Activated naive CD8-positive, alpha-beta T cell treated with anti-CD3 and anti-CD28 coated beads, Interleukin-2, amount 50 U/mL, for 24 hours (primary cell): ENCODE measurements around the gene GRID1.
"Not testable (repeated sequence)": the region's sequence is repeated elsewhere in the genome, so short reads cannot be mapped to it uniquely, and the experiment has no call there.

ENCODE experiments used
- ATAC-seq: fragments of 150-1000 bp; cut with Tn5 transposase; one replicate; pipeline ENCODE4 v1.10.0; 2021
- DNase-seq: peaks from one replicate; pipeline ENCODE4 v3.0.0; 2021
- H3K27ac Mint-ChIP-seq: one replicate; pipeline ENCODE4 v1.8.0; 2021; ENCODE audit warnings: mild to moderate bottlenecking, mixed read lengths
- H3K27me3 Mint-ChIP-seq: one replicate; pipeline ENCODE4 v1.8.0; 2021; ENCODE audit warnings: mixed read lengths
- H3K36me3 Mint-ChIP-seq: one replicate; pipeline ENCODE4 v1.8.0; 2021; ENCODE audit warnings: low read depth, mixed read lengths
- H3K4me1 Mint-ChIP-seq: one replicate; pipeline ENCODE4 v1.8.0; 2021; ENCODE audit warnings: mixed read lengths
- H3K4me3 Mint-ChIP-seq: one replicate; pipeline ENCODE4 v1.8.0; 2021; ENCODE audit warnings: mild to moderate bottlenecking, moderate library complexity, mixed read lengths
- H3K9me3 Mint-ChIP-seq: one replicate; pipeline ENCODE4 v1.8.0; 2021; ENCODE audit warnings: mixed read lengths

GRID1 gene

DNA sequence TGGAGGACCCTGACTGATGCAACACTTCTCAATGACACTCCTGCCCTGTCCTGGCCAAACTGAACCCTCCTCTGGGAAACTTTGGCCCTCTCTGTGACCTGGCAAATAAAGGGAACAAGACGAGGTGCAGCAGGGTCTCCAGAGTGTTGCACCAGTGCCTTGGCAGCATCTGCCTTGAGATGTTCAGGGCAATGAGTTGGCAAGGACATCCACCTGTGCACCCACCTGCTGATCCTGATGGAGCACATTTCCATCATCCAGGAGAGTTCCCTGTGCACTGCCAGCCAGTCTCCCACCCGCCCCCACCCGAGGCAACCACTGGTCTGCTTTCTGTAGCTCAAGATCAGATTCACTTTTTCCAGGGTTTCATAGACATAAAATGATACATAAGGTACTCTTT lies 407.4 kb downstream of the GRID1 start:
- H3K4me1 Mint-ChIP-seq, result no peaks in the 10 kb centered on the region
- H3K4me3 Mint-ChIP-seq, result no peak overlapping the region
- H3K27ac Mint-ChIP-seq, result no peak overlapping the region
- peaks cover 24% of the 10 kb centered on the region for H3K27me3 Mint-ChIP-seq
- H3K9me3 Mint-ChIP-seq, result peaks cover 12% of the 10 kb centered on the region
- ATAC-seq (no peak), DNase-seq (no peak)
- peaks cover 4% of the 10 kb centered on the region for H3K36me3 Mint-ChIP-seq

DNA sequence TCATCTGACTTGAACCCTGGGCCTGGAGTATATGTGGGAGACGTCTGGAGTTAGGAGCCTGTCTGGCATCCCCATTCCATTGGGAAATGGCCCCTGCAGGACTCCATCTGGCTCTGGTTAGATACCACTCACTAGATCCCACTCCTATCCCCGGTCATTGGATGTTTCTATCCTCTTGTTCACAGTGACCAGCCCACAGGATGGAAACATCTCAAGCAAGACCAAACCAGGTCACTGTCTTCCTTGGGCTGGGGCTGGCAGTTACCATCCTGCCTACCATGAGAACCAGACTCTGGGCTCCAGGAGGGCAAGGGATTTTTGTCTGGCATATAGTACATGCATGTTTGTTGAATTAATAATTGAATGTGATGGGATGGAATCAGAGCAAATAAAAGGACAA lies 415.7 kb downstream of the GRID1 start:
- no peaks in the 10 kb centered on the region for H3K9me3 Mint-ChIP-seq
- H3K36me3 Mint-ChIP-seq, result no peaks in the 10 kb centered on the region
- H3K4me1 Mint-ChIP-seq, result peaks cover 5% of the 10 kb centered on the region
- ATAC-seq, result no peak
- no peak for DNase-seq
- no peak overlapping the region for H3K4me3 Mint-ChIP-seq
- H3K27ac Mint-ChIP-seq, result no peak overlapping the region
- peaks cover 2% of the 10 kb centered on the region for H3K27me3 Mint-ChIP-seq

DNA sequence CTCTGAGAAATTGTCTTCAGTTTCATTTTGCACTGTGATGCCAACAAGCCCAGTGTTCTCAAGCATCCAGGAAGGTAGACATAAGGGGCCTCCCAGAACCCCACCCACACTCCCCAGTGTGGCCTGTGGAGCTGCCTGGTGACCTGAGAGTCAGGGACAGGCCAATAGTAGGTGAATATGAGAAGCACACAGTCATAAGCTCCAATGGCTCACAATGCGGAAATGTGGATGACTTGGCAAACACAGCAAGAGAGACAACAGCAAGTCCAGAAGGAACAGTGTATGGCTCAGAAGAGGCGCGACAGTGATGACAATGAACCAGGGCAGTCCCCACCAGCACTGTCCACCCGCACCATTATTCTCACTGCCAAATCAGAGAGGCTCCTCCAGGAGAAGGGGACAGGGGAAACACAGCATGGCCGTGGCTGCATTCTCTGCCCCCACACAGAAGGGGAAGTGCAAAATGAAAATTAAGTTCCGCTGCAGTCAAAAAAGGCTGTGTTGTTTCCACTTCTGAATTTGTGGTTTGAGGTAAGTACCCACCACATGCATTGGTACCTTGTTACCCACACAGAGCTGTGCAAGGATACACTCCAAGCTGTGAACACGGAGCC lies 419.8 kb downstream of the GRID1 start:
- Mint-ChIP-seq H3K27ac (no peak overlapping the region), H3K4me1 (peaks cover 5% of the 10 kb centered on the region), H3K9me3 (no peaks in the 10 kb centered on the region), H3K27me3 (peaks cover 7% of the 10 kb centered on the region), H3K36me3 (no peaks in the 10 kb centered on the region), H3K4me3 (no peak overlapping the region)
- ATAC-seq (peak; percentile 33), DNase-seq (no peak)

DNA sequence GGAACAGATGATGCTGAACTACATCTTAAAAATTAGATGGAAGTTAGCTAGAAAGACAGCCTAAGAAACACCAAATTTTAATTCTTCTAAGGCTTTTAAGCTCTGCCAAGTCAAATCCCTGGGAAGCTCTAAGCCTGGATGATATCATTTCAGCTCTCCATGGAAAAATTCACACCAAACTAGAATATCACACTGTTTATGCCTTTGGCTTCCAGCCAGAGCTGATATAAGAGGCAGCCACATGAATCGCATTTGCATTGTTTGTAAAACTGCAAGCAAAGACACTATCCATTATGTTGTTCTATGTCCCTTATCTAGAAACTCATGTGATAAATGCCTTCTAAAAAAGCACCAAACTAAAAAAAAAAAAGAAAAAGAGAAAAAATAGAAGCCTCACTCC lies 430.4 kb downstream of the GRID1 start:
- DNase-seq (no peak), ATAC-seq (no peak)
- Mint-ChIP-seq H3K36me3 (no peaks in the 10 kb centered on the region), H3K4me1 (no peaks in the 10 kb centered on the region), H3K4me3 (no peak overlapping the region), H3K27ac (no peak overlapping the region), H3K27me3 (peaks cover 11% of the 10 kb centered on the region), H3K9me3 (no peaks in the 10 kb centered on the region)

DNA sequence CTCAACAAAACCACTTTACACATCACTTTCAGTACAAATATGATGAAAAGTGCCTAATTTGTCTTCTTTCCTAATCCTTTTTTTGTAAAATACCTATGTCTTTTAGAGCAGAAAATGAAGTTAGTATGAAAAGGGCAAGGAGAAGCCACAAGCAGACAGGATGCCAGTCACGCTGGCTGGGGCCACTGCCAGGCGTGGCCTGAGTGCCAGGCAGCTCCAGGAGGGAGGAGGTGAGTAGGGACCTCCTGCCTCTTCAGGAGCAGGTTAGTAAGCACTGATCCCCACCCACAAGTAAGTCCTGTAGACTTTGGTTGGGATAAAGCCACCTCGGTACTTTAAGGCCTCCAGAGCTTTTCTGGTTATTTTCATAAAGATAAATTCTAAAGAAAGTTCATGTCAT lies 432.0 kb downstream of the GRID1 start:
- H3K27me3 Mint-ChIP-seq, result peaks cover 11% of the 10 kb centered on the region
- H3K9me3 Mint-ChIP-seq, result no peaks in the 10 kb centered on the region
- no peaks in the 10 kb centered on the region for H3K36me3 Mint-ChIP-seq
- no peak for ATAC-seq
- no peak overlapping the region for H3K27ac Mint-ChIP-seq
- no peak for DNase-seq
- H3K4me1 Mint-ChIP-seq, result no peaks in the 10 kb centered on the region
- no peak overlapping the region for H3K4me3 Mint-ChIP-seq

DNA sequence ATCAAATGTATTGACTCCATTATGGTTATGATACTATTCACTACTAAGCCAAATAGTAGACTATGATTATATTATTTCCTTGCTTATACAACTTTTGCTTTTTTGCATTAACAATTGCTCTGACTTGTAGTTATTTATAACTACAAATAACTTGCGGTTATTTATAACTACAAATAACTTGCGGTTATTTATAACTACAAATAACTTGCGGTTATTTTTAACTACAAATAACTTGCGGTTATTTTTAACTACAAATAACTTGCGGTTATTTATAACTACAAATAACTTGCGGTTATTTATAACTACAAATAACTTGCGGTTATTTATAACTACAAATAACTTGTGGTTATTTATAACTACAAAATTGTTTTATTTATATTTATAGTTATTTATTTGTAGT lies 436.6 kb downstream of the GRID1 start:
- not testable (repeated sequence) for H3K4me3 Mint-ChIP-seq, H3K36me3 Mint-ChIP-seq, H3K27ac Mint-ChIP-seq, H3K9me3 Mint-ChIP-seq, DNase-seq, ATAC-seq, H3K4me1 Mint-ChIP-seq, H3K27me3 Mint-ChIP-seq

DNA sequence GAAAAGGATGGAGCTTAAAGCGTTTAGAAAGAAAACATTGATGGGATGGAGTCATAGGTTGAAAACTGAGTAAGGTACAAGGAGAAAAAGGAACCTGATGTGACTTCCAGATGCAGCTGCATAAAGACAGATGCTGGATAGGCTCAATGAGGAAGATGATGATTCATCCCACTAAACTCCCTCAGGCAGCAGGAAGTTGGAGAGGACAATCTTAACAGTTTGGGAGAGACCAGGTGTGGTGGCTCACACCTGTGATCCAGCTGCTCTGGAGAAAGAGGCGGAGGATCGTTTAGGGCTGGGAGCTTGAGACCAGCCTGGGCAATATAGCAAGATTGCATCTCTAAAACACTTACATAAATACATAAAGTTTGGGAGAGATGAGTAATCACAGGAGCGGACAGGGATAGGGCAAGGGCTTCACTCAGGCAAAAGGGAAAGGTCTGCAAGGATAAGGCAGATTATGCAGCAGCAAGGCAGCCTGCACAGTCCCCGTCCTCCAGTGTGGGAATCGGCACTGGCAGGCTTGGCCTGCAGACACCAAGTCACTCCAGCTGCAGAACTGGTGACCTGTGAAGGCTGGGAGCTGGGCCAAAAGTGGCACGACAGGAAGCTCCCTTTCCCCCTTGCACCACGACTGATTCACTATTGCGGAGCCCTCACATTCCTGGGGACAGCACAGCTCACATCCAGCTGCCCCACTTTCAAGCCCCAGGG lies 438.5 kb downstream of the GRID1 start:
- no peak overlapping the region for H3K27ac Mint-ChIP-seq
- DNase-seq, result no peak

DNA sequence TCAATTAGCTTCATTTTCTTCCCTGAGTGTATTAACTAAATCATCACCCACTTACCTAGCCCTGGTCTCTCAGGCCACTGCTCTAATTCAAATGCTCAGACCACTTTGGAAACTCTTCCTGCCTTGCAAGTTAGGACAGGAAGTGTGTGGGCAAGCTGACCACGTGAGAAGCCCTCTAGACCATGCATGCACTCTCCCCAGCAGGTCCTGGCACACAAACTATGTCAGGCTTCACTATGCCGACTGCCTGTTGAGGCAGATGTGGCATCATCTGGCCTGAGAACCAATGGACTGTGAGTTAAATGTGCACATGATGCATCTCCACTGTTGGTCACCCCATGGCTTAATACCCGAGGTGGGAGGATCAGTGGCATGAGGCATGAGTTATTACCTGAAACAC lies 439.6 kb downstream of the GRID1 start:
- H3K36me3 Mint-ChIP-seq, result no peaks in the 10 kb centered on the region
- no peaks in the 10 kb centered on the region for H3K9me3 Mint-ChIP-seq
- no peak overlapping the region for H3K27ac Mint-ChIP-seq
- no peak overlapping the region for H3K4me3 Mint-ChIP-seq
- DNase-seq (no peak), ATAC-seq (no peak)
- H3K4me1 Mint-ChIP-seq, result no peaks in the 10 kb centered on the region
- H3K27me3 Mint-ChIP-seq, result peaks cover 2% of the 10 kb centered on the region

More for the DNA sequence above, 438.5 kb downstream of the GRID1 start:
- no peaks in the 10 kb centered on the region for H3K4me1 Mint-ChIP-seq
- no peaks in the 10 kb centered on the region for H3K36me3 Mint-ChIP-seq
- ATAC-seq, result no peak
- peaks cover 3% of the 10 kb centered on the region for H3K27me3 Mint-ChIP-seq
- H3K9me3 Mint-ChIP-seq, result no peaks in the 10 kb centered on the region
- H3K4me3 Mint-ChIP-seq, result no peak overlapping the region

DNA sequence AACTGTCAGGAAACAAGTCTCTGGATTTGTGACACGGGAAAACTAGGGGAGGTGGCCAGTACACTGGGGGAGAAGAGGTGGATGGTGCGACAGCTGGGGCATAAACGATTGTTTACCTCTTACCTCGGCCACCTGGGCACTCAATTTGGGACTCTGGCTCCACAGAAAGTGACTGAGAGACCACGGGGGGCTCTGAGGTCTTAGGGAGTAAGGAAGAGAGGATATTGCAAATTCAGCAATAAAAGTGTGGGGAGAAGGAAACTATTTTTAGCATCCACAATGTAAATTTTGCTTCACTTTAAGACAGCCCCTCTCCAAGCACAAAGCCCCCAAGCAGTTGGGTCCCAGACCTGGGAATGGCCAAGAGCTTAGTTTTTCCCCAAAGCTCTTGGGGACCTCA lies 440.5 kb downstream of the GRID1 start:
- DNase-seq (no peak), ATAC-seq (no peak)
- H3K4me3 Mint-ChIP-seq, result no peak overlapping the region
- H3K4me1 Mint-ChIP-seq, result no peaks in the 10 kb centered on the region
- no peaks in the 10 kb centered on the region for H3K9me3 Mint-ChIP-seq
- no peak overlapping the region for H3K27ac Mint-ChIP-seq
- no peaks in the 10 kb centered on the region for H3K27me3 Mint-ChIP-seq
- no peaks in the 10 kb centered on the region for H3K36me3 Mint-ChIP-seq

DNA sequence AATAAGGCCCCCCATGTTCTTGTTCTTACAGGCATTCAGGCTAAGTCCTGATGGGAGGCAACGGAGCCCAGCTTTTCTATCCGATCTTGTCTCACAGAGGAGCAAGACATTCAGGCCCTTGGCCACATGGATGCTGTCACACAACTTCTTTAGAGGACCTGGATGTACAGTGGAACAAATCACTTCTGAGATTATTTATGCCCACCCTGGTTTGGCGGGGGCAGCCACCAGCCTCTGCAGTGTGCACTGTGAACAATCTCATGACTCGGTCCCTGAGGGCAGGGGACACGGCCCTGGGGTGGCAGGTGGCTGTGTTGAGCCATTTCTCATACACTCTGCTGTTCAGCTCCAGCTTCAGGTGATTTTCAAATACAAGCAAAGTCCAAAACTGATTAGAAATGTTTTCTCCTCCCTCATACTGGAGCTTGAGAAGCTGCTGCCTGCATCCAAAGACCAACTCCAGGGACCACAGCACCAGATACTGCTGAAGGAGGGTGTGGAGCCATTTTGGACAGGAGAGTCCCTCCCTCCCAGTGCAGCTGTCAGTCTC lies 441.3 kb downstream of the GRID1 start:
- H3K36me3 Mint-ChIP-seq, result no peaks in the 10 kb centered on the region
- no peak for DNase-seq
- H3K27ac Mint-ChIP-seq, result no peak overlapping the region
- no peaks in the 10 kb centered on the region for H3K9me3 Mint-ChIP-seq
- H3K4me1 Mint-ChIP-seq, result no peaks in the 10 kb centered on the region
- no peak overlapping the region for H3K4me3 Mint-ChIP-seq
- no peak for ATAC-seq
- peaks cover under 1% of the 10 kb centered on the region for H3K27me3 Mint-ChIP-seq

DNA sequence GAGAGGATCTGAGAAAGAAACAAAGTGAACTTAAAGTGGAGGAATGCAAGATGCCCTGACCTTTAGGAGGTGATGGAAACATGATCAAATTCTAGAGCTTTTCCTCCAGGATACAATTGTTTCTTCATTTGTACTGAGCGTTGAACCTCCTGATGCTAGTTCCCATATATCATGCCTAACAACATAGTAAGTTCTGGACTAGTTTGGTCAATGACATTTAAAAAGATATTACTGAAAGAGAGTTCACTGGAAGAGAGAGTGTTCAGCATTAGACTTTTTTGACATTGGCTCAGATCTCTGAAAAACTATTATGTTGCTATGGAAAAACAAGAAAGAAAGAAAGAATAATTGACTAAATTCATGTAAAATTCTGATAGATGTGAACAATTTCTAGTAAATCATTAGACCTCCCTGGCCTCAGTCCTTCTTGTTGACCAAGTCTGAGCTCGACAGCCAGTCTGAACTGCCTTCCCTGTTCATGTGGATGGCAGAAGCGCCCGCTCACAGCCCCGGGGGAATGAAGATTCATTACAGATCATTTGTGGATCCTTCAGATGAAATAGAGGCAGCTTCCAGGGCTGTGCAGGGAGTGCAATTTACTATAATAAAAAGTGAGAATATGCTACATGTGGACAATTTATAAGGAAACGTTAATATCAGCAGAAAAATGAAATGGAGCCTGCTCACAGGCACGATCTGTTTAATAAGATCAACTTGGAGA lies 442.1 kb downstream of the GRID1 start:
- H3K27ac Mint-ChIP-seq, result no peak overlapping the region
- no peaks in the 10 kb centered on the region for H3K4me1 Mint-ChIP-seq
- ATAC-seq (no peak), DNase-seq (no peak)
- H3K4me3 Mint-ChIP-seq, result no peak overlapping the region
- peaks cover 2% of the 10 kb centered on the region for H3K27me3 Mint-ChIP-seq
- no peaks in the 10 kb centered on the region for H3K9me3 Mint-ChIP-seq
- no peaks in the 10 kb centered on the region for H3K36me3 Mint-ChIP-seq

DNA sequence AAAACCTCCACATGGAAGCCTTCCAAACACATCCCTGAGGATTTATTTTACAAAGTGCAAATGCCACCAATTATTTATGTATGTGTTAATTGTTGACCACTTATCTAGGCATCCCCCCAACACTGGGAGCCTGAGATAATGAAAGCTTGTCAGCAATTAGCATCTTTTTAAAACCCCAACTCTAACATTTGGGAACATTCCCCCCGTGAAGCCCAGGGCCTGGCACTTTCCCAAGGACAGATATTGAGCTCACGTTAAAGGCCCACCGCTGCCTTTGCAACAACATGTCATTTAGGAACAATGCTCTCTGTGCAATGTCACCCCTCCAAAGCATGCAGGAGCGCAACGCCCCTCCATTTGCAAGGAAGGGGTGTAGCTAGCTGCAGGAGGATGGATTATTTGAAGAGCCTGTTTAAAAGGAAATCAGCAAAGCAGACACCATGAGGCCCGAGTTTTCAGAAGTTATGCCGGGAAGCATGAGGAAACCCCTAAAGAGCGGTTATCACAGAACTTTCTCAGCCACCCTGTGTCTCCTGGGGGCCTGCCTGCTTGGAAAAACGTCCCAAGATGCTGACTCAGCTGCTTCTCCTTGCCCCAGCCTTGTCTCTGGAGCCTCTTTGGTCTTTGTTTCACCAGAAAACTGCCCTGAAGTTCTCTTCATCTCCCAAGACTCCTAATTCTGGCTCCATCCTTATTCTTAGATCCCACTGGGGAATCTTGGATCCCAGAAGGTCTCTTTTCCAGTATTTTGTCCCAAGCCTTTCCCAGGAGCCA lies 444.1 kb downstream of the GRID1 start:
- H3K4me3 Mint-ChIP-seq, result no peak overlapping the region
- no peak overlapping the region for H3K27ac Mint-ChIP-seq
- H3K27me3 Mint-ChIP-seq, result peaks cover 4% of the 10 kb centered on the region
- H3K36me3 Mint-ChIP-seq, result no peaks in the 10 kb centered on the region
- no peaks in the 10 kb centered on the region for H3K9me3 Mint-ChIP-seq
- no peaks in the 10 kb centered on the region for H3K4me1 Mint-ChIP-seq
- DNase-seq (no peak), ATAC-seq (no peak)

DNA sequence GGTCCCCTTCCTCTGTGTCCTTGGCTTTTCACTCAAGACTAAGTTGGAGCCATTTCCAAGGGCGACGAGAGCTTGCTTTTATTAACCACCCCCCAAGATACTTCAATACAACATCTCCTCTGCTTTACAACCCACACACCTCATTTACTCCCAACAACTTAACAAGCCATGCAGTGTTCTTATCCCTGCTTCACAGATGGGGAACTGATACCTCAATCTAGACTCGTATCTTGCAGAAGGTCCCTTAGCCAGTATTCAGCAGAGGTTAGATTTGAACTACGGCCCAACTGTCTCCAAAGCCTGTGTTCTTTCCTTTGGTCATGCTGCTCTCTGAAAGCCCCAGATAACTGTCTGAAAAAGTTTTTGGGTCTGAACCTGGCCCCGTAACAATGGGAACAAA lies 444.8 kb downstream of the GRID1 start:
- H3K27me3 Mint-ChIP-seq, result peaks cover 5% of the 10 kb centered on the region
- no peaks in the 10 kb centered on the region for H3K4me1 Mint-ChIP-seq
- ATAC-seq, result no peak
- no peaks in the 10 kb centered on the region for H3K9me3 Mint-ChIP-seq
- H3K4me3 Mint-ChIP-seq, result no peak overlapping the region
- no peak overlapping the region for H3K27ac Mint-ChIP-seq
- DNase-seq, result no peak
- H3K36me3 Mint-ChIP-seq, result no peaks in the 10 kb centered on the region

DNA sequence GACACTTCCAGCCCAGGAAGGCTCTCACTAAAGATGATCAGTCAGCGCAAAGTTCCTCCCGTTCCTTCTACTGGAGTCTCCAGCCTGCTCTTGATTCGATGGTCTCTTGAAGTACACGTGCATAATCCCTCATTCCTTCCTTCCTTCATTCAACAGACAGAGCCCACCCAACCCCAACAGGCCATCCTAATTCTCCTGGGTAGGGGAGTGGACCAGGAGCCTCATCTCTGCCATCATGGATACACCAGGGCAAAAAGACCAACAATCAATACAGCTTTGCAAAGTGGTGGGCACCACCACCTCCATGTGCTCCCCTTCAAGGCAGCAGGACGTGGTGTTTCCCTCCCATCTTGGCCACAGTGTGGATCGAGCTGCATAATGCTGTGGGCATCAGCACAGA lies 446.3 kb downstream of the GRID1 start:
- DNase-seq, result no peak
- H3K36me3 Mint-ChIP-seq, result no peaks in the 10 kb centered on the region
- H3K27me3 Mint-ChIP-seq, result peaks cover 5% of the 10 kb centered on the region
- no peak for ATAC-seq
- H3K27ac Mint-ChIP-seq, result no peak overlapping the region
- no peaks in the 10 kb centered on the region for H3K4me1 Mint-ChIP-seq
- H3K9me3 Mint-ChIP-seq, result no peaks in the 10 kb centered on the region
- no peak overlapping the region for H3K4me3 Mint-ChIP-seq
